RWPE1 (cell line): ENCODE results near the gene ADAMTS20.

Experiments
- CTCF ChIA-PET: fragments of 350-600 bp; sonication (Branson Sonifier 250); formaldehyde crosslinking; extraction: SDS; loops from one replicate; lab custom pipeline; 2021; lab: Yijun Ruan, JAX
- POLR2A ChIA-PET: fragments of 400-600 bp; formaldehyde crosslinking; extraction: SDS; loops from one replicate; lab custom pipeline; 2020; ENCODE audit warnings: antibody characterized with exemption; ENCODE audit not compliant: low non-redundant PET; lab: Yijun Ruan, JAX
- DNase-seq: peaks from one replicate; pipeline ENCODE4 v3.0.0; 2012; ENCODE audit warnings: low spot score
- H3K27ac ChIP-seq: fragments of 450-650 bp; 2 replicates; pipeline ENCODE4 v1.5.1; 2017
- TF ChIP-seq, protein P1 (sequence below): fragments of 450-650 bp; conservative IDR thresholded peaks from 2 replicates; pipeline ENCODE4 v1.5.1; 2017; ENCODE audit warnings: low read depth, mild to moderate bottlenecking

ADAMTS20 gene

DNA sequence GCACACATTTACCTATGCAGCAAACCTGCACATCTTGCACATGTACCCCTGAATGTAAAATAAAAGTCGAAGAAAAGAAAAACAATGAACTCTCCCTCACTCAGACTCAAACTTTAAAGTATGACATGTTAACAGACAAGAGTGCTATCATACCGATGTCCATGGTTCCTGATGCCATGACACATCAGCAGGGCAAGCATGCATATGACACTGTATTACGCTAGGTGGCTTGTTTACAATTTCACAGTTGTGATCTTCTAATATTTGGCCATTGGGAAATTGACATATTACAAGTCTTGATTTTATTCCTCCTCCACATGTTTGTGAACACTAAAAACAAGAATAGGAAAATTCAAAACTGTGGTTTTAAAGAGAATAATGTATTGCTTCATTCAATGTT, 126.6 kb downstream of the ADAMTS20 start:
- ChIA-PET POLR2A (no interaction called here), CTCF (no interaction called here)
- no peak for DNase-seq
- no peak overlapping the region for H3K27ac ChIP-seq
- TF ChIP-seq, protein P1, sequence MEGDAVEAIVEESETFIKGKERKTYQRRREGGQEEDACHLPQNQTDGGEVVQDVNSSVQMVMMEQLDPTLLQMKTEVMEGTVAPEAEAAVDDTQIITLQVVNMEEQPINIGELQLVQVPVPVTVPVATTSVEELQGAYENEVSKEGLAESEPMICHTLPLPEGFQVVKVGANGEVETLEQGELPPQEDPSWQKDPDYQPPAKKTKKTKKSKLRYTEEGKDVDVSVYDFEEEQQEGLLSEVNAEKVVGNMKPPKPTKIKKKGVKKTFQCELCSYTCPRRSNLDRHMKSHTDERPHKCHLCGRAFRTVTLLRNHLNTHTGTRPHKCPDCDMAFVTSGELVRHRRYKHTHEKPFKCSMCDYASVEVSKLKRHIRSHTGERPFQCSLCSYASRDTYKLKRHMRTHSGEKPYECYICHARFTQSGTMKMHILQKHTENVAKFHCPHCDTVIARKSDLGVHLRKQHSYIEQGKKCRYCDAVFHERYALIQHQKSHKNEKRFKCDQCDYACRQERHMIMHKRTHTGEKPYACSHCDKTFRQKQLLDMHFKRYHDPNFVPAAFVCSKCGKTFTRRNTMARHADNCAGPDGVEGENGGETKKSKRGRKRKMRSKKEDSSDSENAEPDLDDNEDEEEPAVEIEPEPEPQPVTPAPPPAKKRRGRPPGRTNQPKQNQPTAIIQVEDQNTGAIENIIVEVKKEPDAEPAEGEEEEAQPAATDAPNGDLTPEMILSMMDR: no peak

DNA sequence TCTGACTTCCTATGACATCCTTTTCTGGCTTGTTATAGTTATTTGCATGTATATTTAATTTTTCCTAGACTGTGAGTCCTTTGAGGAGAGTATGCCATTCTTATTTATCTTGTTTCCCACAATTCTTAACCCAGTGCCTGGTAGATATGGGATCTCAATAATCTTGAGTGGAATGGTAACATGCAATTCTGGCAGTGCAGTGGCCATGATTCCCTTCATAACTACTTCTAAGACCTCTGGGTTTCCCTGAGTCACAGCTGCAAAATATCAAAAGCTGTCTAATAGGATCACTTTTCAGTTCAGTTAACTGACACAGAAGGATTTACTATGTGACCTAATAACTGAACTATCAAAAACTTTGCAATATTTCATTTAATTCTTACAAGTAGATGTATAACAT, 135.0 kb downstream of the ADAMTS20 start:
- ChIA-PET CTCF (no interaction called here), POLR2A (no interaction called here)
- DNase-seq: no peak
- no peak overlapping the region for H3K27ac ChIP-seq
- TF ChIP-seq, protein P1: no peak

DNA sequence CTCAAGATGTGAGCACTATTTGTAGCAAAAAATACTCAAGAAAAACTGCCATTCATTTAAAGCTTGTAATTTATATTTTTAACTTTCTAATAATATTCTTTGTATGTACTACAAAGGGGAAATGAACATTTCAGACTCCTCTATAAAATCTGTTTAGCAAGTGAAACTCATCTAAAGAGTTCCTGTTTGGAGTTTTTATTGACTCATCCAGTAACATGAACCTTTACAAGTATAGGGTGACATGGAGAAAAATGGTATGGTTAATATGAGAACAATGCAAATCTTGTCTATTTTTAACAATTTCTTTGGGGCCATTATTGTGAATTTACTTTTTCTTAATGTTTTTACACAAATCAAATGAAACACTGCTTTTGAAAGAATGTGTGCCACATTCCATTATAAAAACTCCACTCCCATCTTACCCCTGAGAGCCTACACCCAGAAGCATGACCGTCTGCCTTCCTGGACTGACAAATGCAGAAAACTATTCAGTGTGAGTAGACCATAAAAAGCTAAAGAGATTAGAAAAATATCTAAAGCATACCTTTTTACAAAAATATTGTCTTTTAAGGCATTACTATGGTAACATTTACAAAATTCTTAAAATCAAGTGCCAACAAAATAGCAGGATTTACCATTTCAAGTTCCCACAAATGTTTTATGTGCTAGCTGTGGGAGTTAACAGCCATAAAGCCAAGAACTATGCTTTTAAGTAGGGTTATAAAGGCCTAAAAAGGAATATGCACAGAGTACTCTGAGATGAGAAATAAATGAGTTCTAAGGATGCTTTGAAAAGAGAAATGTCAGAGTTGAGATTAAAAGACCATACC, 144.0 kb downstream of the ADAMTS20 start:
- TF ChIP-seq, protein P1: no peak
- ChIA-PET POLR2A (no interaction called here), CTCF (no interaction called here)
- H3K27ac ChIP-seq: no peak overlapping the region
- DNase-seq: no peak

DNA sequence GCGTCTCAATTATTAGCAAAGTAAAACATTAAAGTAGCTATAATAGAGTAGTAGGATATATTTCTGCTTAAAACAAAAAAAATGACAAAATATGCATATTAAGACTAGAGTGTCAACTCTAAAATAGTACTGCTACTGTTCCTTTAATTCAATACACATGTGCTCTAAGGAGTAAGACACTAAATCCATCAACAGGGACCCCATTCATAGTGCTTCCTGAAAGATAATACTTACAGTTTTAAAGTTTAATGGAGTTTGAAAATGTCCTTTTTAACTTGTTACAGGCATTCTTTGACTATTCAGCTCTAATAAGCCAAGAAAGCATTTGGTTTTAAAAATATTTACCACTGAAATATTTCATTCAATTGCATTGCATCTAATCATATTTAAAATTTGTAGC, 145.2 kb downstream of the ADAMTS20 start:
- H3K27ac ChIP-seq: no peak overlapping the region
- ChIA-PET POLR2A (no interaction called here), CTCF (interaction anchor here (0.7 kb wide), 1 partner anchor 314 kb away, joined by 4 read pairs; no protein-coding TSS in a partner anchor)
- TF ChIP-seq, protein P1: no peak
- DNase-seq: no peak

DNA sequence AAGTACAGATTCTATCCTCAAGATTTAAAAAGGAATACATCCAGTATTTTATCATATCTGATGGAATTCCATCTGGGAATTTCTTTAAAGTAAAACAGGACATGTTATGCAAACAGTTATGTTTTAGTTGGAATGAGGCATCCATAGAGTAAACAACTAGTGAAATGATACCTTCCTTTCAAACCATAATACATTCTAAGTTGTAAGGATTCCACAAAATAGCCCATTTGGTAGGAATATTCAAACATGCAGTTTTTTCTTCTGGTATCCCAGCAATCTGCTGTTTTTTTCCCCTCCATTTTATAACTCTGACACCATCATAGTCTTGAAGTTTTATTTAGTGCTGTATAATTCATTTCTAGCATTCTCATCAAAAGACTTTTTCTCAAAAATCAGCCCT, 149.6 kb downstream of the ADAMTS20 start:
- DNase-seq: no peak
- TF ChIP-seq, protein P1: no peak
- ChIA-PET CTCF (no interaction called here), POLR2A (no interaction called here)
- H3K27ac ChIP-seq: no peak overlapping the region

DNA sequence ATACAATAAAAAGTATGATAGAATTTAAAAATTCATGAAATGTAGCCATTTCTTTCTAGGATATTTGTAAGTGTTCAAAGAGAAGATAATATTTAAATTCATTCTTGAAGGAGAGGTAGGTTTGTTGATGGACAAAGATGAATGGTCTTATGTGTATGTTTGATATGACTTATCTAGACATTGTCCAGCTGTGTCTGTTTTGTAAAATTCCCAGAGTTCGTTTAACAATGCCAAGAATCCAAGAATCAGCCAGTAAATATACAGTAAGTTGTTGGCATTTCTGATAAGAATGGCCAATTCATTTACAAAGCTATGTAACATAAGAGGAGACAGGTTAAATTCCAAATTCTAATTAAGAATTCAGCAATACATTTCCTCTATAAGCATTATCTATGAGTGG, 150.9 kb downstream of the ADAMTS20 start:
- POLR2A ChIA-PET: no interaction called here
- DNase-seq: no peak
- no peak overlapping the region for H3K27ac ChIP-seq
- TF ChIP-seq, protein P1: no peak
- CTCF ChIA-PET: no interaction called here
